ENCODE data around the gene AOPEP.

GRCh38 chr9:95081998-95082397, 355.5 kb downstream of the AOPEP start:
- TF ChIP-seq CTCF (IDR thresholded peaks at IDR 0.05; ENCODE audit: low read depth, low read length) (no peak), EZH2phosphoT487 (IDR thresholded peaks at IDR 0.05; ENCODE audit: low read depth) (no peak)

Data from OCI-LY3 (cell line).